Neural cell (in vitro differentiated cells): Measurements from ENCODE around the gene AGPAT3. TPM values are rescaled to one million over a fixed set of nuclear protein-coding genes. Genes with fewer than 3 reads are reported as not detected.

Source experiments
- H2AFZ ChIP-seq: fragments of 200-600, 300-800 bp; sonication (generic), shearing (Covaris generic); 2 replicates; pipeline ENCODE4 v1.6.0; 2014; ENCODE audit warnings: low read depth, mild to moderate bottlenecking, antibody characterized with exemption, low read length, moderate library complexity
- H3F3A ChIP-seq: fragments of 200-600 bp; shearing (Covaris generic); 2 replicates; pipeline ENCODE4 v1.6.1; 2016; ENCODE audit warnings: mild to moderate bottlenecking, moderate library complexity, mixed read lengths, antibody characterized with exemption, low read length; ENCODE audit not compliant: insufficient read depth, poor library complexity, severe bottlenecking
- H3K27ac ChIP-seq: fragments of 200-600, 300-800 bp; sonication (generic), shearing (Covaris generic); 2 replicates; pipeline ENCODE4 v1.5.1; 2014; ENCODE audit warnings: mild to moderate bottlenecking, low read length, moderate library complexity
- H3K27me3 ChIP-seq: fragments of 300-800, 200-600 bp; sonication (generic), shearing (Covaris generic); 2 replicates; pipeline ENCODE4 v1.6.0; 2014; ENCODE audit warnings: mild to moderate bottlenecking, low read depth, low read length, moderate library complexity; ENCODE audit not compliant: insufficient read depth
- H3K36me3 ChIP-seq: fragments of 300-800, 200-600 bp; sonication (generic), shearing (Covaris generic); 2 replicates; pipeline ENCODE4 v1.5.1; 2014; ENCODE audit warnings: mild to moderate bottlenecking, antibody characterized with exemption, low read length, moderate library complexity; ENCODE audit not compliant: insufficient read depth
- H3K4me2 ChIP-seq: fragments of 300-800, 200-600 bp; sonication (generic), shearing (Covaris generic); 2 replicates; pipeline ENCODE4 v1.6.0; 2014; ENCODE audit warnings: mild to moderate bottlenecking, low read length
- H3K4me3 ChIP-seq: fragments of 300-800, 200-600 bp; sonication (generic), shearing (Covaris generic); 2 replicates; pipeline ENCODE4 v1.5.1; 2014; ENCODE audit warnings: mild to moderate bottlenecking, low read length, moderate library complexity
- H3K79me2 ChIP-seq: fragments of 200-600 bp; shearing (Covaris generic); replicated peaks from 2 replicates; pipeline ENCODE4 v1.6.0; 2014; ENCODE audit warnings: mild to moderate bottlenecking, low read length, moderate library complexity; ENCODE audit not compliant: insufficient read depth
- H3K9ac ChIP-seq: fragments of 300-800, 200-600 bp; sonication (generic), shearing (Covaris generic); 2 replicates; pipeline ENCODE4 v1.6.1; 2016; ENCODE audit warnings: mild to moderate bottlenecking, low read length, mixed read lengths
- H3K9me2 ChIP-seq: fragments of 200-600 bp; shearing (Covaris generic); 2 replicates; pipeline ENCODE4 v1.6.1; 2016; ENCODE audit warnings: mild to moderate bottlenecking, low read length, mixed read lengths; ENCODE audit not compliant: insufficient read depth
- H3K9me3 ChIP-seq: fragments of 200-600, 300-800 bp; sonication (generic), shearing (Covaris generic); 2 replicates; pipeline ENCODE4 v1.6.1; 2016; ENCODE audit warnings: mild to moderate bottlenecking, mixed run types, low read length, moderate library complexity, mixed read lengths
- H4K20me1 ChIP-seq: fragments of 200-600 bp; shearing (Covaris generic); 2 replicates; pipeline ENCODE4 v1.6.1; 2016; ENCODE audit warnings: mild to moderate bottlenecking, mixed run types; ENCODE audit not compliant: insufficient read depth
- CTCF ChIP-seq: fragments of 450-650 bp; IDR thresholded peaks from 2 replicates; pipeline ENCODE4 v1.5.1; 2014; ENCODE audit warnings: antibody characterized with exemption, mild to moderate bottlenecking, moderate library complexity; ENCODE audit not compliant: poor library complexity, severe bottlenecking
- EP300 ChIP-seq: fragments of 450-650 bp; conservative IDR thresholded peaks from 2 replicates; pipeline ENCODE4 v1.6.1; 2014; ENCODE audit warnings: antibody characterized with exemption, mild to moderate bottlenecking, moderate library complexity; ENCODE audit not compliant: poor library complexity, severe bottlenecking
- EZH2 ChIP-seq: fragments of 200-600, 300-800 bp; shearing (Covaris generic), sonication (generic); IDR thresholded peaks from 2 replicates; pipeline ENCODE4 v1.6.1; 2014; ENCODE audit warnings: antibody characterized with exemption, low read length, borderline replicate concordance, mild to moderate bottlenecking; ENCODE audit not compliant: insufficient read depth, poor library complexity, severe bottlenecking
- MXI1 ChIP-seq: fragments of 450-650 bp; conservative IDR thresholded peaks from 2 replicates; pipeline ENCODE4 v1.6.1; 2014; ENCODE audit warnings: antibody characterized with exemption, mild to moderate bottlenecking; ENCODE audit not compliant: poor library complexity, severe bottlenecking
- POLR2AphosphoS5 ChIP-seq: IDR thresholded peaks from 2 replicates; pipeline ENCODE4 v1.6.1; 2012
- RAD21 ChIP-seq: fragments of 450-650 bp; conservative IDR thresholded peaks from 2 replicates; pipeline ENCODE4 v1.6.1; 2014; ENCODE audit warnings: antibody characterized with exemption, mild to moderate bottlenecking, moderate library complexity
- REST ChIP-seq: IDR thresholded peaks from 2 replicates; pipeline ENCODE4 v1.6.1; 2012; ENCODE audit warnings: borderline replicate concordance
- SMC3 ChIP-seq: fragments of 450-650 bp; conservative IDR thresholded peaks from 2 replicates; pipeline ENCODE4 v1.6.1; 2014; ENCODE audit warnings: antibody characterized with exemption, mild to moderate bottlenecking, moderate library complexity; ENCODE audit not compliant: poor library complexity
- TAF1 ChIP-seq: IDR thresholded peaks from 2 replicates; pipeline ENCODE4 v1.6.1; 2012; ENCODE audit warnings: low read depth
- polyA plus RNA-seq: library from polyadenylated mRNA; depleted of rRNA; stranded (reverse); fragments of >200 nt; gene quantifications from 2 replicates; pipeline ENCODE4 v1.2.3, GENCODE V29; 2014

Gene AGPAT3
- polyA plus RNA-seq, 1 donor from 2014 or later: 8.4 TPM

- no peak overlapping the region for H3K4me3 ChIP-seq
- no peaks in the 10 kb centered on the region for H3K27me3 ChIP-seq
- no peaks in the 10 kb centered on the region for H3K9me2 ChIP-seq
- H3K4me2 ChIP-seq: no peak overlapping the region
- no peaks in the 10 kb centered on the region for H3K79me2 ChIP-seq
- no peak overlapping the region for H3K27ac ChIP-seq
- no peak overlapping the region for H3K9ac ChIP-seq
- no peaks in the 10 kb centered on the region for H3K36me3 ChIP-seq
- H4K20me1 ChIP-seq: no peaks in the 10 kb centered on the region
- no peaks in the 10 kb centered on the region for H3K9me3 ChIP-seq
- no peak overlapping the region for H2AFZ ChIP-seq
- no peak for TF ChIP-seq POLR2AphosphoS5
- TF ChIP-seq MXI1: no peak
- TF ChIP-seq RAD21: no peak
- TF ChIP-seq SMC3: no peak
- no peak for TF ChIP-seq EZH2
- no peak for TF ChIP-seq CTCF
- TF ChIP-seq TAF1: no peak
- TF ChIP-seq REST: no peak
- TF ChIP-seq EP300: no peak
- H3F3A ChIP-seq: no peaks in the 10 kb centered on the region
These were observed 27.3 kb downstream of the AGPAT3 start for GRCh38 chr21:43892334-43892733.

GRCh38 chr21:43892984-43893535 is 28.0 kb downstream of the AGPAT3 start:
- H4K20me1 ChIP-seq: no peaks in the 10 kb centered on the region
- H2AFZ ChIP-seq: no peak overlapping the region
- H3K36me3 ChIP-seq: no peaks in the 10 kb centered on the region
- H3F3A ChIP-seq: no peaks in the 10 kb centered on the region
- no peaks in the 10 kb centered on the region for H3K9me3 ChIP-seq
- TF ChIP-seq POLR2AphosphoS5: no peak
- TF ChIP-seq CTCF: no peak
- TF ChIP-seq MXI1: no peak
- no peak for TF ChIP-seq REST
- no peak for TF ChIP-seq EP300
- TF ChIP-seq EZH2: no peak
- TF ChIP-seq RAD21: no peak
- no peak for TF ChIP-seq SMC3
- no peak overlapping the region for H3K9ac ChIP-seq
- no peak overlapping the region for H3K4me3 ChIP-seq
- H3K4me2 ChIP-seq: no peak overlapping the region
- H3K27me3 ChIP-seq: no peaks in the 10 kb centered on the region
- no peaks in the 10 kb centered on the region for H3K9me2 ChIP-seq
- no peaks in the 10 kb centered on the region for H3K79me2 ChIP-seq
- H3K27ac ChIP-seq: no peak overlapping the region
